Measurements from ENCODE around the gene GRM8. TPM values are rescaled to one million over a fixed set of nuclear protein-coding genes. Genes with fewer than 3 reads are reported as not detected.

GRM8 gene
- total and polyA plus RNA-seq, 9 of the 15 experiments (the other 6 are each of a cell fraction or from before 2014, with no cell fraction given), result 0.13 TPM; not detected in 7

DNA sequence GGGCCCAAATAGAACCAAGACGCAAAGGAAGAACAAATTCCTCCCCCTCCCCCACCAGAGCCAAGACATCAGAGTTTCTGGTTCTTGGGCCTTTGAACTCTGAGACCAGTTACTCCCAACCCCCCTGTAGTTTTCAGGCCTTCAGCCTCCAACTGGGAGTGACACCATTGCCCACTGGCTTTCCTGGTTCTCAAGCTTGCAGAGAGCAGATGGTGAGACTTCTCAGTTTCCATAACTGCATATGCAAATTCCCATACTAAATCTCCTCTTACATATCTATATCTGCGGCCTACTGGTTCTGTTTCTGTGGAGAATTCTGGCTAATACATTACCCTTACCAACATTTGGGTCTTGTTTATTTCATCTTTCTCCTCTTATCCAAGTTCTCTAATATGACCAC lies 762.9 kb downstream of the GRM8 start:
- Histone ChIP-seq H3K27me3 (ENCODE audit: control insufficient read depth in 2 of 2, insufficient read depth in 2 of 2, low read length in 2 of 2) (no peaks in the 10 kb centered on the region), H3K27ac (ENCODE audit: extremely low read depth, low read depth, low read length) (no peak overlapping the region), H4K20me1 (replicated peaks; ENCODE audit: control insufficient read depth, insufficient read depth, low read length) (no peaks in the 10 kb centered on the region), H3K36me3 (ENCODE audit: control insufficient read depth, insufficient read depth, low read length) (no peaks in the 10 kb centered on the region), H3K9me1 (ENCODE audit: control insufficient read depth, insufficient read depth, low read length) (no peaks in the 10 kb centered on the region), H3K9ac (ENCODE audit: insufficient read depth in 1 of 2, low read depth in 2 of 2, low read length in 2 of 2) (no peak overlapping the region), H3K4me2 (ENCODE audit: insufficient read depth, low read length) (no peak overlapping the region), H3K4me1 (replicated peaks in 1 of 2; ENCODE audit: control insufficient read depth in 2 of 2, insufficient read depth in 2 of 2, low read length in 2 of 2) (no peaks in the 10 kb centered on the region), H3K4me3 (no peak overlapping the region), H3K79me2 (ENCODE audit: control insufficient read depth, insufficient read depth, low read length) (no peaks in the 10 kb centered on the region), H3K9me3 (replicated peaks; ENCODE audit: control insufficient read depth, insufficient read depth, low read depth, low read length) (no peaks in the 10 kb centered on the region), H2AFZ (ENCODE audit: low read depth, low read length) (no peak overlapping the region)
- ChIA-PET CTCF (ENCODE audit: low intra/inter-chr PET ratio) (no interaction called here), POLR2A (no interaction called here)
- in situ Hi-C loops (cut with MboI) (no loop called here), intact Hi-C loops (cut with micrococcal nuclease) (no loop called here)
- DNase-seq (ENCODE audit: extremely low read depth in 1 of 4, low spot score in 3 of 4), result no peak
- no peak for ATAC-seq
- no TSS peak for BruUV-seq (replicated peaks)
- TF ChIP-seq, protein P1, sequence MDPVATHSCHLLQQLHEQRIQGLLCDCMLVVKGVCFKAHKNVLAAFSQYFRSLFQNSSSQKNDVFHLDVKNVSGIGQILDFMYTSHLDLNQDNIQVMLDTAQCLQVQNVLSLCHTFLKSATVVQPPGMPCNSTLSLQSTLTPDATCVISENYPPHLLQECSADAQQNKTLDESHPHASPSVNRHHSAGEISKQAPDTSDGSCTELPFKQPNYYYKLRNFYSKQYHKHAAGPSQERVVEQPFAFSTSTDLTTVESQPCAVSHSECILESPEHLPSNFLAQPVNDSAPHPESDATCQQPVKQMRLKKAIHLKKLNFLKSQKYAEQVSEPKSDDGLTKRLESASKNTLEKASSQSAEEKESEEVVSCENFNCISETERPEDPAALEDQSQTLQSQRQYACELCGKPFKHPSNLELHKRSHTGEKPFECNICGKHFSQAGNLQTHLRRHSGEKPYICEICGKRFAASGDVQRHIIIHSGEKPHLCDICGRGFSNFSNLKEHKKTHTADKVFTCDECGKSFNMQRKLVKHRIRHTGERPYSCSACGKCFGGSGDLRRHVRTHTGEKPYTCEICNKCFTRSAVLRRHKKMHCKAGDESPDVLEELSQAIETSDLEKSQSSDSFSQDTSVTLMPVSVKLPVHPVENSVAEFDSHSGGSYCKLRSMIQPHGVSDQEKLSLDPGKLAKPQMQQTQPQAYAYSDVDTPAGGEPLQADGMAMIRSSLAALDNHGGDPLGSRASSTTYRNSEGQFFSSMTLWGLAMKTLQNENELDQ (CRISPR knock-in tag; IDR thresholded peaks at IDR 0.05; ENCODE audit: borderline replicate concordance), result no peak
- TF ChIP-seq TCF7L2 (IDR thresholded peaks at IDR 0.05; ENCODE audit: low read depth, low read length) (no peak), SLC30A9 (CRISPR knock-in tag; IDR thresholded peaks at IDR 0.05) (no peak), HDAC1 (IDR thresholded peaks at IDR 0.05) (no peak), ZNF347 (CRISPR knock-in tag; IDR thresholded peaks at IDR 0.05; ENCODE audit: low read depth) (no peak), ETV6 (IDR thresholded peaks at IDR 0.05; ENCODE audit: borderline replicate concordance in 1 of 2, low read depth in 2 of 2, low read length in 1 of 2) (no peak), ETV6 (CRISPR knock-in tag; IDR thresholded peaks at IDR 0.05; ENCODE audit: borderline replicate concordance) (no peak), RBM25 (IDR thresholded peaks at IDR 0.05; ENCODE audit: low read depth, low read length, severe bottlenecking) (no peak), ZNF224 (CRISPR knock-in tag; IDR thresholded peaks at IDR 0.05) (no peak), TOE1 (IDR thresholded peaks at IDR 0.05; ENCODE audit: borderline replicate concordance) (no peak), TOE1 (CRISPR knock-in tag; IDR thresholded peaks at IDR 0.05; ENCODE audit: borderline replicate concordance, low read depth) (no peak), CC2D1A (IDR thresholded peaks at IDR 0.05) (no peak), ZBED1 (IDR thresholded peaks at IDR 0.05) (no peak)
- TF ChIP-seq, protein P2, sequence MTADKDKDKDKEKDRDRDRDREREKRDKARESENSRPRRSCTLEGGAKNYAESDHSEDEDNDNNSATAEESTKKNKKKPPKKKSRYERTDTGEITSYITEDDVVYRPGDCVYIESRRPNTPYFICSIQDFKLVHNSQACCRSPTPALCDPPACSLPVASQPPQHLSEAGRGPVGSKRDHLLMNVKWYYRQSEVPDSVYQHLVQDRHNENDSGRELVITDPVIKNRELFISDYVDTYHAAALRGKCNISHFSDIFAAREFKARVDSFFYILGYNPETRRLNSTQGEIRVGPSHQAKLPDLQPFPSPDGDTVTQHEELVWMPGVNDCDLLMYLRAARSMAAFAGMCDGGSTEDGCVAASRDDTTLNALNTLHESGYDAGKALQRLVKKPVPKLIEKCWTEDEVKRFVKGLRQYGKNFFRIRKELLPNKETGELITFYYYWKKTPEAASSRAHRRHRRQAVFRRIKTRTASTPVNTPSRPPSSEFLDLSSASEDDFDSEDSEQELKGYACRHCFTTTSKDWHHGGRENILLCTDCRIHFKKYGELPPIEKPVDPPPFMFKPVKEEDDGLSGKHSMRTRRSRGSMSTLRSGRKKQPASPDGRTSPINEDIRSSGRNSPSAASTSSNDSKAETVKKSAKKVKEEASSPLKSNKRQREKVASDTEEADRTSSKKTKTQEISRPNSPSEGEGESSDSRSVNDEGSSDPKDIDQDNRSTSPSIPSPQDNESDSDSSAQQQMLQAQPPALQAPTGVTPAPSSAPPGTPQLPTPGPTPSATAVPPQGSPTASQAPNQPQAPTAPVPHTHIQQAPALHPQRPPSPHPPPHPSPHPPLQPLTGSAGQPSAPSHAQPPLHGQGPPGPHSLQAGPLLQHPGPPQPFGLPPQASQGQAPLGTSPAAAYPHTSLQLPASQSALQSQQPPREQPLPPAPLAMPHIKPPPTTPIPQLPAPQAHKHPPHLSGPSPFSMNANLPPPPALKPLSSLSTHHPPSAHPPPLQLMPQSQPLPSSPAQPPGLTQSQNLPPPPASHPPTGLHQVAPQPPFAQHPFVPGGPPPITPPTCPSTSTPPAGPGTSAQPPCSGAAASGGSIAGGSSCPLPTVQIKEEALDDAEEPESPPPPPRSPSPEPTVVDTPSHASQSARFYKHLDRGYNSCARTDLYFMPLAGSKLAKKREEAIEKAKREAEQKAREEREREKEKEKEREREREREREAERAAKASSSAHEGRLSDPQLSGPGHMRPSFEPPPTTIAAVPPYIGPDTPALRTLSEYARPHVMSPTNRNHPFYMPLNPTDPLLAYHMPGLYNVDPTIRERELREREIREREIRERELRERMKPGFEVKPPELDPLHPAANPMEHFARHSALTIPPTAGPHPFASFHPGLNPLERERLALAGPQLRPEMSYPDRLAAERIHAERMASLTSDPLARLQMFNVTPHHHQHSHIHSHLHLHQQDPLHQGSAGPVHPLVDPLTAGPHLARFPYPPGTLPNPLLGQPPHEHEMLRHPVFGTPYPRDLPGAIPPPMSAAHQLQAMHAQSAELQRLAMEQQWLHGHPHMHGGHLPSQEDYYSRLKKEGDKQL (CRISPR knock-in tag; IDR thresholded peaks at IDR 0.05; ENCODE audit: borderline replicate concordance), result no peak
- 2% methylated on average over 2 of the region's 2 CpGs for WGBS (ENCODE audit: insufficient coverage, low coverage, missing lambda C conversion rate)
- no peak for FAIRE-seq

Data from K562 (cell line).